Effector memory CD4-positive, alpha-beta T cell (primary cell): ENCODE data around the gene RTP4.

Source experiments
- DNase-seq, 3 donors: peaks; one replicate each; pipeline ENCODE4 v3.0.0-alpha.2; 2020
- H3K27ac ChIP-seq: 2 replicates; pipeline ENCODE4 v1.7.0; 2013; ENCODE audit warnings: mild to moderate bottlenecking, low read length, moderate library complexity; ENCODE audit not compliant: insufficient read depth, poor library complexity, severe bottlenecking
- H3K27me3 ChIP-seq: replicated peaks from 2 replicates; pipeline ENCODE4 v1.7.0; 2013; ENCODE audit warnings: mild to moderate bottlenecking, low read length; ENCODE audit not compliant: insufficient read depth, control insufficient read depth, poor library complexity, severe bottlenecking
- H3K36me3 ChIP-seq: 2 replicates; pipeline ENCODE4 v1.7.0; 2013; ENCODE audit warnings: mild to moderate bottlenecking, low read length, moderate library complexity; ENCODE audit not compliant: control insufficient read depth, insufficient read depth
- H3K4me1 ChIP-seq: 2 replicates; pipeline ENCODE4 v1.7.0; 2013; ENCODE audit warnings: low read length, mild to moderate bottlenecking; ENCODE audit not compliant: control insufficient read depth, insufficient read depth, poor library complexity, severe bottlenecking
- H3K4me3 ChIP-seq: 2 replicates; pipeline ENCODE4 v1.7.0; 2013; ENCODE audit warnings: low read length, low read depth, mild to moderate bottlenecking; ENCODE audit not compliant: insufficient read depth, poor library complexity, severe bottlenecking
- H3K9me3 ChIP-seq: 2 replicates; pipeline ENCODE4 v1.7.0; 2013; ENCODE audit warnings: mild to moderate bottlenecking, low read length, moderate library complexity; ENCODE audit not compliant: control insufficient read depth

The RTP4 gene

DNA sequence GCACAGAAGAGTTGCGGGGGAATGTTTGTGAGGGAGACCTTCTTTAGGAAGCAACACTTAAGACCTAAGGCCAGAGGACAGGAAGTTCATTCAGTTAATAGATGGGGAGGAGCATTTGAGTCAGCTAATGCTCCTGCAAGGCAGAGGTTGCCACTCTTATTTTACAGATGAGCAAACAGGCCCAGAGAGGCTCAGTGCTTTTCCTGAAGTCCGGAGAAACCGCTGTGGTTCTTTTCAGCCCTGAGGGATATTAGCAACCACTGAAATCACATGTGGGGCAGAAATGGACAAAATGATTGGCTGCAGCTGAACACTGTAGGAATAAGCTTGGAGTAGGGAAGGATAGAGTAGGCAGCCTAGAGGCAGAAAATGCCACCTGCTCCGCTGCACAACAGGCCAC is 33.3 kb upstream of the RTP4 start:
- no peaks in the 10 kb centered on the region for H3K4me1 ChIP-seq
- no peak overlapping the region for H3K27ac ChIP-seq
- H3K4me3 ChIP-seq: no peak overlapping the region
- no peaks in the 10 kb centered on the region for H3K9me3 ChIP-seq
- DNase-seq: no peak
- no peaks in the 10 kb centered on the region for H3K36me3 ChIP-seq
- H3K27me3 ChIP-seq: no peaks in the 10 kb centered on the region

DNA sequence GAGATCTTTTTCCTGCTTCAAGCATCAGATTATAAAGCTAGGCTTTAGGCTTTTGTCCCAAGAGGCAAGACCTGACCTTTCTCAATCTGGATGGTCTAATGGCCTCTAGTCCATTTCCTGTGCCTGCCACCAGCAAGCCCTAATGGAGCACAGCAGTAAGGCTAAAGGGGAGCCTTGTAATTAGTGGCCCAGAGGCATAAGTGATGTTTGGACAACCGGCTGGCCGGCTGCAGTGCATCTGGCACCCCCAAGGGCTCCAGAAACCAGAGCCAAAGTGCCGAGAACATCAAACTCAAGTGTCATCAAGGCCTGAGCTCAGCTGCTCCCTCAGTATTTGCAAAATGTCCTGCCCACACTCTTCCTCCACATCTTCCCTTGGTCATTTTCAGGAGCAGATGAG is 31.9 kb upstream of the RTP4 start:
- H3K4me1 ChIP-seq: no peaks in the 10 kb centered on the region
- no peaks in the 10 kb centered on the region for H3K9me3 ChIP-seq
- H3K27me3 ChIP-seq: no peaks in the 10 kb centered on the region
- H3K4me3 ChIP-seq: no peak overlapping the region
- DNase-seq: no peak
- no peaks in the 10 kb centered on the region for H3K36me3 ChIP-seq
- no peak overlapping the region for H3K27ac ChIP-seq

DNA sequence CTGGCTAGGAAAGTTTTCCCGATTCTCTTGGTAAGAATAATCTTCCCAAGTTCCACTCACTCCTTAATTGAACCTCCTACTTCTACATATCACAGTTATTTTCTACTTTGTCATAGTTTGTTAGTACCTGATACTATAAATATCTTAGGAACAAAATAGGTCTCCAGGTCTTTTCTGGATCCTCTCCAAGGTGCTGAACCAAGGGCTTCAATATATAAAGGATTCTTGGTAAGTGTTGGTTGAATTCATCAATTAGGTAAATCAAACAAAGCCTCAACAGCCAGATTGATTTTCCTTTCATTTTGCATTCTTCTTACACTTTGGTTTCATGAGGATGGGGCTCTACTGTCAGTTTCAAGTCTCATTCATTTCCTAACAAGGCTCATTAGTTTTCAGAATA is 27.6 kb upstream of the RTP4 start:
- Histone ChIP-seq H3K9me3 (no peaks in the 10 kb centered on the region), H3K4me1 (no peaks in the 10 kb centered on the region), H3K27ac (no peak overlapping the region), H3K36me3 (no peaks in the 10 kb centered on the region), H3K4me3 (no peak overlapping the region), H3K27me3 (no peaks in the 10 kb centered on the region)
- DNase-seq: no peak

DNA sequence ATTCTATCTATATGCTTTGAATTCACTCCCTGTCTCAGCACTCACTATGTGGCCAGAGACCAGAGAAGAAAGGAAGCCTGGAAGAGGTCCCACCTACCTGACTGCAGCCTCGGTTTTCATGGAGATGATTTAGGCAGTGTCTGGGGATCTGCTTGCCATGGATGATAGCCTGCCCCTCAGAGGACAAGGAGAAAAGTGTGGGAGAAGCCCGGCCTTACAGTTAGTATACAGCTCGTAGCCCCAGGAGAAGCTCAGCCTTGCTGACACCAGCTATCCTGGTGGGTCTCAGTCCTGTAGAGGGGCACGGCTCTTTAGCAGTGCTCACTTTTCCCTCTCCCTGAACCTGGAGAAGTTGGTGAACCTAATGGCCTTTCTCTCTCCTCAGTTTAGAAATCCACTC is 25.9 kb upstream of the RTP4 start:
- H3K27me3 ChIP-seq: no peaks in the 10 kb centered on the region
- DNase-seq: no peak
- no peak overlapping the region for H3K27ac ChIP-seq
- H3K36me3 ChIP-seq: no peaks in the 10 kb centered on the region
- no peaks in the 10 kb centered on the region for H3K4me1 ChIP-seq
- no peak overlapping the region for H3K4me3 ChIP-seq
- no peaks in the 10 kb centered on the region for H3K9me3 ChIP-seq

DNA sequence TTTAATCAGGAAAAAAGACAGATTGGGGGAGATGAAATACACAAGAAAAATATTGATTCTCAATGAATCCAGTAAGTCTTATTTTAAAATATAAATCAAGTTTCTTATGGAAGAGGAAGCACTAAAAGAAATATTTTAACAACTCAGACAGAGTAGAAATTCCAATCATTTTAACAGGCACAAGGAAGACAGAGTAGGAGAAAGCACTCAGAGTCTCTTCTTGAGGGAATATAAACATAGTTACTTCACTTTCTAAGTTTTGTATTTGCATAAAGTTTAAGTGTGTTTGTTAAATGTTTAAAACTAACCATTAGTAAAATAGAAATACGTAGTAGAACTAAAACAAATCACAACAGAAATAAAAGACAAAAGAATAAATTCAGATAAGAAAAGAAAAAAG is 24.5 kb upstream of the RTP4 start:
- Histone ChIP-seq H3K36me3 (no peaks in the 10 kb centered on the region), H3K9me3 (no peaks in the 10 kb centered on the region), H3K27ac (no peak overlapping the region), H3K27me3 (no peaks in the 10 kb centered on the region), H3K4me1 (no peaks in the 10 kb centered on the region), H3K4me3 (no peak overlapping the region)
- DNase-seq: no peak

DNA sequence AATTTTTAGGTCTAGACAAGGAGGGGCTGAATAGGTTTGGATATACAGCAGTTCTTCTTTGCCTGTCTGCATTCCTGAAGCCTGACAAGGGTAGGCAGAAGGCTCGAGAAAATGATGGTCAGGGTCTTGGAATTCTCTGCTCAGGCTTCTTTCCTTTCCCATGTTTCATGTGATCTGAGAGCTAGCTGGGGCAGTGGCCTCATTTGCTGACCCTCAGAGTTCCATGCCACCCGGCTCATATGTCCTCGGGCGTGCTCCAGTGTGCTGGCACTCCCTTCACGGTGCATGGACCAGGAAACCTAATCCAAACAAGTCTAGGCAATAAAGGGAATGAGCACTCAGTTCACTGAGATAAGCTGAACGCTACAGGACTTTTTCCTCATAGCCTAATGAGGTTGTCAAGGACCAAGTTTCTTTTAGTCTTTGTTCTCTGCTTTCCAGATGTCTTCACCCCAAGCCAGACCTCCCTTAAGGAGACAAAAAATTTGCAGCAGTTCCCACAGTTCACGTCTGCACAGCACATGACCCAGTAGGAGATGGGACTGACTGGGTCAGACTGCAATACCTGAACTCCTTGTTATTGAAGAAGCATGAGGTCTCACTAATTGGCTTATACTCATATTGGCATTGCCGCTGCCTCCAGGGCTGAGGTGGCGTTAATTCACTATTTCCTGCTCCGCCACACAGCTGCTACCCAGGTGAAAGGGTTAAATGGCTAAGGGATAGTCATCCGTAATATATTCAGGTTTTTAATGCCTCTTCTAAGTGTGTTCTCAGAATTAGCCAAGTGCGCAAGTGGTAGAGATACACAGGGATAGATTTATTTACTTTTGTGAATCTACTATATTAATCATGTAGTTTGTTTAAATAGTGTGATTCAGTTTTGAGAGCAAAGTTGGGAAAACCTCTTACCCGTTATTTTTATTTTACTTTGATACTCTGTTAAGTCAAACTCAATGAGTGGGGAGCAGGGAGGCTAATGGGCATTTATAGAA is 15.3 kb upstream of the RTP4 start:
- H3K27me3 ChIP-seq: no peaks in the 10 kb centered on the region
- no peaks in the 10 kb centered on the region for H3K9me3 ChIP-seq
- no peak overlapping the region for H3K4me3 ChIP-seq
- no peaks in the 10 kb centered on the region for H3K4me1 ChIP-seq
- no peak overlapping the region for H3K27ac ChIP-seq
- DNase-seq: no peak
- no peaks in the 10 kb centered on the region for H3K36me3 ChIP-seq

DNA sequence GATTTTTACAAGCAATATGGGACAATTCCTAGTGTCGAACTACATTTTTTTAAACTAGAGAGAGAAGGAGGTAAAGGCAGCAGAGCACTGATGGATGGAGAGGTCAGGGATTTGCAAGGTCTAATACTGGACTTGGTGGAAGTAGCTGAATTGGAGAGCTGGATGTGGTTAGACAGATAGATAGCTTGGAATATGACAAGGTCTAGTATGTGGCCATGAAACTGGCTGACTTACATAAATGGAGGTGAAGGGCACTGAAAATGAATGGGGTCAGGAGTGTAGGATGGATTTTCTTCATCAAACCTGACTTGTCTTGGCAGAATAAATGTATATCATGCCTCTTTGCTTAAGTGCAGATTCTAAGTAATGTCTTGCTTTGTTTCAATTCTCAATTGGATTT is 10.1 kb upstream of the RTP4 start:
- no peaks in the 10 kb centered on the region for H3K36me3 ChIP-seq
- no peak overlapping the region for H3K27ac ChIP-seq
- H3K9me3 ChIP-seq: no peaks in the 10 kb centered on the region
- no peaks in the 10 kb centered on the region for H3K27me3 ChIP-seq
- H3K4me1 ChIP-seq: no peaks in the 10 kb centered on the region
- H3K4me3 ChIP-seq: no peak overlapping the region
- DNase-seq: no peak

DNA sequence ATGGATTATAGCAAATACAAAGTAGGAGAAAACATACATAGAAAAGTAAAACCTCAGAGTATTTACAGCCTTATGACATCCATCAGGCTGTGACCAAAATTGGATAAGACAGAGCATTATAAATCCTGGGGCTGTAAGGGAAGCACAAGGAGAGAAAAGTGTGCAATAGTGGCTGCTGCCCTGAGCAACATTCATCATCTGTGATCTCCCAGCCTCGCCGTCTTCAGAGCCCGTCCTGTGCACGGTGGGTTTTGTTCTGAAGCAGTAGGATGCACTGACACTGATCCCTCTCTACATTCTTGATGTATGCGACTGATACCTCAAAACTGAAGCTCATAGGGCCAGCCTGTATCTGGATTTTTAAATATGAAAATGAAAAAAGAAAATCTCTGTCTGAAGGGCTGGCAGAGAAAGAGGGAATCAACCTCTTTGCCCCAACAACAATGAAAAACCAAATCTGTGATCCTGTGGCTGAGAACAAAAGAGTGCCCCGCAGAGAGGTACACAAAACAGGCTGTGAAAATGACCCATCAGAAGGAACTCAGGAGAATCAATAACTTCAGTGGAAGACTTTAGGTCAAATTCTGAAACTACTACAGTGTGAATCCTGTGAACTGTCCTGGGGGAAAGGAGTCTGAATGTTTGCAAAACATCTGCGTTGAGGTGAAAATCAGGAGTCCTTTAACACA is 8.2 kb upstream of the RTP4 start:
- Histone ChIP-seq H3K27me3 (no peaks in the 10 kb centered on the region), H3K27ac (no peak overlapping the region), H3K9me3 (no peaks in the 10 kb centered on the region), H3K4me3 (no peak overlapping the region), H3K36me3 (no peaks in the 10 kb centered on the region), H3K4me1 (no peaks in the 10 kb centered on the region)
- no peak for DNase-seq

DNA sequence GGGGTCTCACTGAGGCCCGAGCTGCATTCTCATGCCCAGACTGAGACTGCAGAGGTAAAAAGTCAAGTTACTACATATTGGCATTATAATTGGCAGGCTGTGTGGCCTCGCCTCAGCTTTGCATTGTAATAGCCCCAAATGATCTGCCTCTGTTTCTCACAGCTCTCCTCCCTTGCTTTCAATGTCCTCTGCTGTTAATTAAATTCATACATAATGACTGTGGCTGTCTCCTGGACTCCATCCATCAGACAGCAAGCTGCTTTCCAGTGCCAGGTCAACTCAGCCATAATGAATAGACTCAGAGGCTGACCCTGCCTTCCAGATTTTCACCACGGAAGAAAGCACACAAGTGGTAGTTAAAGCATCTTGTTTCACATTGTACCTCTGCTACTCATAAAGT is 7.6 kb upstream of the RTP4 start:
- Histone ChIP-seq H3K4me3 (no peak overlapping the region), H3K36me3 (no peaks in the 10 kb centered on the region), H3K4me1 (no peaks in the 10 kb centered on the region), H3K27ac (no peak overlapping the region), H3K27me3 (no peaks in the 10 kb centered on the region), H3K9me3 (no peaks in the 10 kb centered on the region)
- DNase-seq: no peak

DNA sequence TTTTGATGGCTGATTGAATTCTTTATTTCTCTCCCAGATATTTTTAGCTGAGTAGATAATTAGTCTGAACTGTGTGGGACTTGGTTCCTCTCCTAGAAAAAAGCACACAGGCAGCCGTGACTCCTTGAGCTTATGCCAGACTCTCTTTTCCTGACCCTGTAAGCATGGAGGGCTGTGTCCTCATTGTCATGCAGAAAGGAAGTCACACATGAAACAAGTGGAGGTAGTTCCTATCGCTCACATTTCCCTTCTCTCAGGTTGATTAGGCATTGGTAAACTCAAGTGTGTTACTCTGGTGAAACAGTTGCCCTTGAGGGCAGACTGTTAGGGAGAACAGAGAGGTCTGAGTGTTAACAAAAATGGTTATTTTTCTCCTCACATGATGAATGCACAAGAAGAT is 6.3 kb upstream of the RTP4 start:
- no peaks in the 10 kb centered on the region for H3K27me3 ChIP-seq
- H3K4me1 ChIP-seq: no peaks in the 10 kb centered on the region
- no peaks in the 10 kb centered on the region for H3K36me3 ChIP-seq
- no peak overlapping the region for H3K27ac ChIP-seq
- no peaks in the 10 kb centered on the region for H3K9me3 ChIP-seq
- H3K4me3 ChIP-seq: no peak overlapping the region
- no peak for DNase-seq
